Stomach (tissue), 4 donors: ENCODE results near the gene SERTAD2.

Experiments
- CTCF ChIP-seq, 7 experiments: fragments of 450-650 bp in 4 of 7; fragments of 200-600 bp in 3 of 7; sonication (generic) in 3 of 7; IDR thresholded peaks; one replicate each; pipeline ENCODE4 v1.5.1; 2016 to 2019; ENCODE audit warnings: antibody characterized with exemption in 7 of 7, control low read depth in 2 of 7, mild to moderate bottlenecking in 1 of 7
- POLR2A ChIP-seq, 4 donors: fragments of 450-650 bp; IDR thresholded peaks; one replicate each; pipeline ENCODE4 v1.6.1; 2016; ENCODE audit warnings: antibody characterized with exemption in 4 of 4, control low read depth in 2 of 4, mild to moderate bottlenecking in 1 of 4, moderate library complexity in 1 of 4

GRCh38 chr2:64624108-64624610 lies 29.6 kb downstream of the SERTAD2 start:
- TF ChIP-seq CTCF (IDR thresholded peaks at IDR 0.05) (no peak), POLR2A (IDR thresholded peaks at IDR 0.05) (no peak)
